H9 (cell line): ENCODE measurements around the gene DCDC1. TPM values are rescaled to one million over a fixed set of nuclear protein-coding genes. Genes with fewer than 3 reads are reported as not detected.

Experiments
- DNase-seq: peaks from one replicate; pipeline ENCODE4 v3.0.0-alpha.2; 2017
- H2AFZ ChIP-seq: one replicate; pipeline ENCODE4 v1.6.1; 2013; ENCODE audit warnings: mild to moderate bottlenecking, low read length, control low read depth, moderate library complexity
- H2AK5ac ChIP-seq: 2 replicates; pipeline ENCODE4 v1.6.1; 2013; ENCODE audit warnings: low read length, control low read depth, mixed read lengths; ENCODE audit not compliant: insufficient read length
- H2BK120ac ChIP-seq: one replicate; pipeline ENCODE4 v1.6.1; 2013; ENCODE audit warnings: low read depth, mild to moderate bottlenecking, low read length, control low read depth, inconsistent platforms; ENCODE audit not compliant: poor library complexity, severe bottlenecking
- H2BK12ac ChIP-seq: 2 replicates; pipeline ENCODE4 v1.6.1; 2013; ENCODE audit warnings: low read length, control low read depth, mixed read lengths, low read depth; ENCODE audit not compliant: insufficient read length
- H2BK15ac ChIP-seq: 2 replicates; pipeline ENCODE4 v1.6.1; 2013; ENCODE audit warnings: low read depth, low read length, control low read depth
- H2BK20ac ChIP-seq: one replicate; pipeline ENCODE4 v1.6.1; 2013; ENCODE audit warnings: low read depth, mild to moderate bottlenecking, low read length, control low read depth, inconsistent platforms; ENCODE audit not compliant: poor library complexity, severe bottlenecking
- H2BK5ac ChIP-seq: 2 replicates; pipeline ENCODE4 v1.6.1; 2013; ENCODE audit warnings: low read length, control low read depth, mixed read lengths; ENCODE audit not compliant: insufficient read length
- H3K14ac ChIP-seq: 2 replicates; pipeline ENCODE4 v1.6.1; 2013; ENCODE audit warnings: low read length, control low read depth; ENCODE audit not compliant: insufficient read depth
- H3K18ac ChIP-seq: 2 replicates; pipeline ENCODE4 v1.6.1; 2013; ENCODE audit warnings: low read depth, mild to moderate bottlenecking, mixed read lengths, low read length, control low read depth; ENCODE audit not compliant: insufficient read length
- H3K23ac ChIP-seq: 2 replicates; pipeline ENCODE4 v1.6.1; 2013; ENCODE audit warnings: low read length, control low read depth, mixed read lengths, low read depth; ENCODE audit not compliant: insufficient read length
- H3K23me2 ChIP-seq: 2 replicates; pipeline ENCODE4 v1.6.1; 2013; ENCODE audit warnings: low read depth, mild to moderate bottlenecking, mixed read lengths, low read length, control low read depth; ENCODE audit not compliant: insufficient read length, poor library complexity, severe bottlenecking
- H3K27ac ChIP-seq: 2 replicates; pipeline ENCODE4 v1.5.1; 2013; ENCODE audit warnings: low read length, control low read depth, mixed read lengths, low read depth; ENCODE audit not compliant: insufficient read length
- H3K27me3 ChIP-seq: 2 replicates; pipeline ENCODE4 v1.6.1; 2013; ENCODE audit warnings: low read length, control low read depth, inconsistent platforms; ENCODE audit not compliant: insufficient read depth
- H3K4ac ChIP-seq: 2 replicates; pipeline ENCODE4 v1.6.1; 2013; ENCODE audit warnings: low read depth, mild to moderate bottlenecking, control low read depth, inconsistent platforms, low read length, moderate library complexity
- H3K4me1 ChIP-seq: 2 replicates; pipeline ENCODE4 v1.6.1; 2013; ENCODE audit warnings: low read length, control low read depth, inconsistent platforms; ENCODE audit not compliant: insufficient read depth
- H3K4me2 ChIP-seq: 2 replicates; pipeline ENCODE4 v1.6.1; 2013; ENCODE audit warnings: low read length, control low read depth, mixed read lengths; ENCODE audit not compliant: insufficient read length, insufficient read depth
- H3K56ac ChIP-seq: 2 replicates; pipeline ENCODE4 v1.6.1; 2013; ENCODE audit warnings: low read depth, mild to moderate bottlenecking, mixed read lengths, low read length, control low read depth; ENCODE audit not compliant: insufficient read length
- H3K79me1 ChIP-seq: 2 replicates; pipeline ENCODE4 v1.6.1; 2013; ENCODE audit warnings: low read depth, mild to moderate bottlenecking, moderate library complexity, low read length, control low read depth, inconsistent platforms; ENCODE audit not compliant: insufficient read depth, poor library complexity, severe bottlenecking
- H3K79me2 ChIP-seq: 2 replicates; pipeline ENCODE4 v1.6.1; 2013; ENCODE audit warnings: low read length, control low read depth, inconsistent platforms; ENCODE audit not compliant: insufficient read depth
- H3K9ac ChIP-seq: 2 replicates; pipeline ENCODE4 v1.6.1; 2013; ENCODE audit warnings: low read length, control low read depth, mixed read lengths; ENCODE audit not compliant: insufficient read length; ENCODE audit errors: extremely low read depth
- H3K9me3 ChIP-seq: one replicate; pipeline ENCODE4 v1.6.1; 2013; ENCODE audit warnings: low read depth, low read length, inconsistent platforms; ENCODE audit not compliant: control insufficient read depth
- H3T11ph ChIP-seq: one replicate; pipeline ENCODE4 v1.6.1; 2013; ENCODE audit warnings: mild to moderate bottlenecking, low read length, control low read depth, inconsistent platforms
- H4K20me1 ChIP-seq: one replicate; pipeline ENCODE4 v1.6.1; 2013; ENCODE audit not compliant: control insufficient read depth, insufficient read length, insufficient read depth
- H4K5ac ChIP-seq: 2 replicates; pipeline ENCODE4 v1.6.1; 2013; ENCODE audit warnings: low read depth, mild to moderate bottlenecking, mixed read lengths, low read length, control low read depth; ENCODE audit not compliant: insufficient read length
- H4K8ac ChIP-seq: replicated peaks from 2 replicates; pipeline ENCODE4 v1.6.1; 2013; ENCODE audit warnings: low read length, control low read depth, mixed read lengths, low read depth; ENCODE audit not compliant: insufficient read length
- H4K91ac ChIP-seq: 2 replicates; pipeline ENCODE4 v1.6.1; 2013; ENCODE audit warnings: low read depth, mild to moderate bottlenecking, moderate library complexity, mixed read lengths, low read length, control low read depth; ENCODE audit not compliant: insufficient read length
- H3K27ac Mint-ChIP-seq, 3 experiments: 2 replicates in 2 of 3; 3 replicates in 1 of 3; pipeline ENCODE4 v1.8.0; 2020 to 2021; ENCODE audit warnings: mixed read lengths in 3 of 3, mild to moderate bottlenecking in 1 of 3, moderate library complexity in 1 of 3
- H3K27me3 Mint-ChIP-seq: 2 replicates; pipeline ENCODE4 v1.8.0; 2021; ENCODE audit warnings: low read depth, mild to moderate bottlenecking, moderate library complexity, mixed read lengths
- H3K36me3 Mint-ChIP-seq, 3 experiments: 2 replicates in 2 of 3; 3 replicates in 1 of 3; pipeline ENCODE4 v1.8.0; 2020 to 2021; ENCODE audit warnings: low read depth in 3 of 3, mixed read lengths in 3 of 3; ENCODE audit not compliant: insufficient read depth in 1 of 3
- H3K4me1 Mint-ChIP-seq, 2 experiments: 2 replicates each; pipeline ENCODE4 v1.8.0; 2020; ENCODE audit warnings: mixed read lengths in 2 of 2
- H3K4me3 Mint-ChIP-seq, 2 experiments: 2 replicates in 1 of 2; 3 replicates in 1 of 2; pipeline ENCODE4 v1.8.0; 2020 to 2021; ENCODE audit warnings: mild to moderate bottlenecking in 2 of 2, mixed read lengths in 2 of 2, moderate library complexity in 1 of 2
- H3K9me3 Mint-ChIP-seq, 2 experiments: 2 replicates in 1 of 2; 3 replicates in 1 of 2; pipeline ENCODE4 v1.8.0; 2020; ENCODE audit warnings: mild to moderate bottlenecking in 2 of 2, mixed read lengths in 2 of 2, moderate library complexity in 1 of 2
- WGBS: extraction: QIAGEN DNeasy Blood & Tissue Kit; methylation state at CpG from one replicate; pipeline ENCODE4 v1.1.7; 2013; ENCODE audit warnings: missing lambda C conversion rate, low lambda C conversion rate, mixed read lengths; ENCODE audit not compliant: insufficient read length; ENCODE audit errors: extremely low coverage; 5-methylcytosine and 5-hydroxymethylcytosine counted together
- total RNA-seq: library from RNA; stranded (reverse); gene quantifications from 2 replicates; pipeline ENCODE4 v1.2.1, GENCODE V29; 2021
- TF ChIP-seq, protein P1 (sequence below): fragments of 200-600 bp; sonication (generic); conservative IDR thresholded peaks from 3 replicates; pipeline ENCODE4 v1.8.0; 2021; ENCODE audit warnings: antibody characterized with exemption, mild to moderate bottlenecking

DCDC1 gene
- total RNA-seq, 1 experiment from 2014 or later = 0.09 TPM

DNA sequence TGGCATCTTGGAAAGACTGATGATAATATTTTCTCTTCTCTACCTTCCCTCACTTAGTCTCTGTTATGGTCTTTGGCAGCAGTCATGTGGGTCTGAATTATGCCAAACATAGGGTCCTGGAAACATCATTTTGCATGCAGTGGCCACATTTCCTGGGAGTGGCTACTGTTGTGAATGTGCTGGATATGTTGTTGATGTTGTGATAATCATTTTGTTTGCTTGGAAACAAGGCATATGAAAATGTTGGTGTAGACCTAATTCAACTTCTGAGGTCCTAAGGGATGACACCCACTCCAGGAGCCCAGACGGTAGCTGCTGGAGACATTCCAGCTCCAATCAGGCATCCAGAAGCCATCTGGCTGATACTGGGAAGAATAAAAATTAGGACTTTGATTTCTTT, 109.7 kb downstream of the DCDC1 start:
- Histone ChIP-seq H2BK15ac (no peak overlapping the region), H4K91ac (no peak overlapping the region), H3K9me3 (no peaks in the 10 kb centered on the region), H3K4me2 (no peak overlapping the region), H2BK120ac (no peak overlapping the region), H2AFZ (no peak overlapping the region), H3K23me2 (no peaks in the 10 kb centered on the region), H3T11ph (no peak overlapping the region), H4K20me1 (no peaks in the 10 kb centered on the region), H2BK12ac (no peak overlapping the region), H3K27ac (no peak overlapping the region), H3K79me2 (no peaks in the 10 kb centered on the region), H3K79me1 (no peaks in the 10 kb centered on the region), H3K18ac (no peak overlapping the region), H2BK5ac (no peak overlapping the region), H3K4me1 (no peaks in the 10 kb centered on the region), H3K56ac (no peak overlapping the region), H3K27me3 (no peaks in the 10 kb centered on the region), H3K14ac (no peak overlapping the region), H3K4ac (no peak overlapping the region), H4K8ac (no peak overlapping the region), H3K9ac (no peak overlapping the region), H2AK5ac (no peak overlapping the region), H4K5ac (no peak overlapping the region), H3K23ac (no peak overlapping the region), H2BK20ac (no peak overlapping the region)
- WGBS = no CpG with 5 or more reads among the region's 1 CpG
- Mint-ChIP-seq H3K27me3 (no peaks in the 10 kb centered on the region), H3K27ac (no peak overlapping the region), H3K4me1 (no peaks in the 10 kb centered on the region), H3K9me3 (no peaks in the 10 kb centered on the region), H3K36me3 (no peaks in the 10 kb centered on the region), H3K4me3 (no peak overlapping the region)
- no peak for DNase-seq
- TF ChIP-seq, protein P1, sequence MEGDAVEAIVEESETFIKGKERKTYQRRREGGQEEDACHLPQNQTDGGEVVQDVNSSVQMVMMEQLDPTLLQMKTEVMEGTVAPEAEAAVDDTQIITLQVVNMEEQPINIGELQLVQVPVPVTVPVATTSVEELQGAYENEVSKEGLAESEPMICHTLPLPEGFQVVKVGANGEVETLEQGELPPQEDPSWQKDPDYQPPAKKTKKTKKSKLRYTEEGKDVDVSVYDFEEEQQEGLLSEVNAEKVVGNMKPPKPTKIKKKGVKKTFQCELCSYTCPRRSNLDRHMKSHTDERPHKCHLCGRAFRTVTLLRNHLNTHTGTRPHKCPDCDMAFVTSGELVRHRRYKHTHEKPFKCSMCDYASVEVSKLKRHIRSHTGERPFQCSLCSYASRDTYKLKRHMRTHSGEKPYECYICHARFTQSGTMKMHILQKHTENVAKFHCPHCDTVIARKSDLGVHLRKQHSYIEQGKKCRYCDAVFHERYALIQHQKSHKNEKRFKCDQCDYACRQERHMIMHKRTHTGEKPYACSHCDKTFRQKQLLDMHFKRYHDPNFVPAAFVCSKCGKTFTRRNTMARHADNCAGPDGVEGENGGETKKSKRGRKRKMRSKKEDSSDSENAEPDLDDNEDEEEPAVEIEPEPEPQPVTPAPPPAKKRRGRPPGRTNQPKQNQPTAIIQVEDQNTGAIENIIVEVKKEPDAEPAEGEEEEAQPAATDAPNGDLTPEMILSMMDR = no peak
